Caki2 (cell line): ENCODE data around the gene ZBTB33. TPM values are rescaled to one million over a fixed set of nuclear protein-coding genes. Genes with fewer than 3 reads are reported as not detected.

ENCODE experiments used
- DNase-seq: peaks from one replicate; pipeline ENCODE4 v3.0.0-alpha.2; 2015; ENCODE audit warnings: low read depth
- in situ Hi-C: cut with HindIII; loops from 2 replicates; pipeline ENCODE4 v1.10.0; 2016; ENCODE audit warnings: low sequenced_read_pairs, low pct_unique_long_range_greater_than_20kb, mixed read lengths
- total RNA-seq: library from RNA; depleted of rRNA; stranded (reverse); fragments of >200 nt; shearing (Covaris generic); gene quantifications from 2 replicates; pipeline ENCODE4 v1.2.3, GENCODE V29; 2014; ENCODE audit warnings: low replicate concordance; rRNA removed

ZBTB33 gene, protein sequence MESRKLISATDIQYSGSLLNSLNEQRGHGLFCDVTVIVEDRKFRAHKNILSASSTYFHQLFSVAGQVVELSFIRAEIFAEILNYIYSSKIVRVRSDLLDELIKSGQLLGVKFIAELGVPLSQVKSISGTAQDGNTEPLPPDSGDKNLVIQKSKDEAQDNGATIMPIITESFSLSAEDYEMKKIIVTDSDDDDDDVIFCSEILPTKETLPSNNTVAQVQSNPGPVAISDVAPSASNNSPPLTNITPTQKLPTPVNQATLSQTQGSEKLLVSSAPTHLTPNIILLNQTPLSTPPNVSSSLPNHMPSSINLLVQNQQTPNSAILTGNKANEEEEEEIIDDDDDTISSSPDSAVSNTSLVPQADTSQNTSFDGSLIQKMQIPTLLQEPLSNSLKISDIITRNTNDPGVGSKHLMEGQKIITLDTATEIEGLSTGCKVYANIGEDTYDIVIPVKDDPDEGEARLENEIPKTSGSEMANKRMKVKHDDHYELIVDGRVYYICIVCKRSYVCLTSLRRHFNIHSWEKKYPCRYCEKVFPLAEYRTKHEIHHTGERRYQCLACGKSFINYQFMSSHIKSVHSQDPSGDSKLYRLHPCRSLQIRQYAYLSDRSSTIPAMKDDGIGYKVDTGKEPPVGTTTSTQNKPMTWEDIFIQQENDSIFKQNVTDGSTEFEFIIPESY
- total RNA-seq = 3.4 and 5.0 TPM in 2 replicates

GRCh38 chrX:120250522-120251271 is at the start of gene ZBTB33:
Gene ZBTB33, plus strand, starts transcription at chrX:120250812. Its CDS starts 2,604 bp downstream, at chrX:120253416.
- in situ Hi-C loops = no loop called here
- peak; percentile 95 for DNase-seq

DNA sequence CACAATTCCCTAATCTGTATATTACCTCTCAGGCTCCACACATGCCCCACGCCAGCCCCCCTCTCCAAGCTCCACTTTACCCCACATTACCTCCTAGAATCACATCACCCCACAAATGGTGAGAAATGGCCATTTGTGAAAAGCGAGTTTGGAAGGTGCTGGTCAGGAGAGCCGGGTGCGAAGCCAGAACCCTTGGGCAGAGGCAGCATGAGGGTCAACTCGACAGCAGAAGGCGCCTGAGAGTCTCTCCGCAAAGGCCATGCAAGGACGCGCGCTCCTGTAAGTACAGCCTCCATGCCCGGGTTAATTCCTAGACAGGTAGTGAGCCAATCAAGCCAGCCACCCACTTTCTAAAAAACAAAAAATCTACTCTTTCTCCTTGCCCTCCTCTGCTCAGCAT is 49.8 kb upstream of the ZBTB33 start:
- in situ Hi-C loops = no loop called here
- DNase-seq = no peak

DNA sequence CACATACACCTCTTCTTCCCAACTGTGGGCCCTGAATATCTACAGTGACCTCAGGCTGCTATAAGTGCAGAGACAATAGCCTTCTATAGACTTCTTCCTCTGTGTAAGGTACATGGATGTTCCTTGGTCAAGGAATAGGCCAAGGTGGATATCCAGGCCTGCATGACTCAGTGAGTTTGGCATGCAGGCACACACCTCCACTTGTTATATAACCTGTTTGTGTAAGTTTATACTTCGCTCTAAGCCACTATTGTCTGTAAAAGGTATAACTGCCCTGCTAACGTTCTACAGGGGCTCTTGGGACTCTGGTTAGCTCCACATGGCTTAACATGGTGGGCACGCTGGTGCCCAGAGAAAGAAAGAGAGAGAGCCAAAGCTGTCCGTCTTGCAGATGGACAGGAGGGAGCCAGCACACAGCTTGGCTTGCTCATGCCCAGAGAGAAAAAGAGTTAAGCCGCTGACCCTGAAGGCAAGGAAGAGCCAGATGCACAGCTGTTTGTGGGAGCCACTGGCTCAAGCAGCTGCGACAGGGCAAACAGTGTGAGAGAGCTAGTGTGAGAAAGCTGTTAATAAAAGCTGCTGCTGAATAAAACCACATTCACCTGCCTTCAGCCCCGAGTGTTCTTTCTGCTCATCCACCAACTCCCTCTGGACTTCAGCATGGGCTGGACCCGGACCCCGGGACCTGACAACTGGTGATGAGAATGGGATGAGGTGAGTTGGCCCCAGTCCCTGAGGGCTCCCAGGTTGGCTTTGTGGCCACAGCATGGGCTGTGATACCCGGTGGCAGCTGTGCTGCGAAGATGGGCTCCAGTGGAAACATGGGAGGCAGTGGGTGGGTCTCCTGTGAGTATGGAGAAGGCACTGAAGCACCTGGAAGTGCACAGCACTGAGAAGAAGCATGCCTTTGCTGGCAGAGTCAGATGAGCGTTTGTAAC is 44.5 kb upstream of the ZBTB33 start:
- DNase-seq = no peak
- in situ Hi-C loops = no loop called here

DNA sequence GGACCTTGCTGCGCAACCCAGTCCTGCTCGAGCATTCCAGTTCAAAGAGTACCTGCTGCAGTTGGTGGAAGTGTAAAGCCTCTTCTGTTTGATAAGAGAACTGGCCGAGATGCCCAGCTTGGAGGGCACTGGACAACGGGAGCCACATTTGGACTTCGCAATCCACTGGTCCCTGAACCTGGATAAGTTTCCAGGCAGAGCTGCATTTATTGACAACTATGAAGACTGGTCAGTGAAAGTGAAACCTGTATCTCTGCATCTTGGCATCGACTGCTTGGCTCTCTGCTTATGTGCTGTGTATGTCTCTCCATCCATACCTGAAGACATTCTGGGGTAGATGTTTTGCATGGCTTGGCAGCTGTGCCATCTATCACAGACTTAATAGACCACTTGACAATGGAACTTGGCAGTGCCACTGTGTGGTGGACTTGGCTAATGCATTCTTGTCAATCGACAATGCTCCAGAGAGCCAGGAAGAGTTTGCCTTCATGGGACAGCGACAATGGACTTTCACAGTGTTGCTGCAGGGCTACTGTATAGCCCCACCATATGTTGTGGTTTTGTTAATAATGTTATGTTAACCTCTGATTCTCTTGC is 43.5 kb upstream of the ZBTB33 start:
- in situ Hi-C loops = no loop called here

DNA sequence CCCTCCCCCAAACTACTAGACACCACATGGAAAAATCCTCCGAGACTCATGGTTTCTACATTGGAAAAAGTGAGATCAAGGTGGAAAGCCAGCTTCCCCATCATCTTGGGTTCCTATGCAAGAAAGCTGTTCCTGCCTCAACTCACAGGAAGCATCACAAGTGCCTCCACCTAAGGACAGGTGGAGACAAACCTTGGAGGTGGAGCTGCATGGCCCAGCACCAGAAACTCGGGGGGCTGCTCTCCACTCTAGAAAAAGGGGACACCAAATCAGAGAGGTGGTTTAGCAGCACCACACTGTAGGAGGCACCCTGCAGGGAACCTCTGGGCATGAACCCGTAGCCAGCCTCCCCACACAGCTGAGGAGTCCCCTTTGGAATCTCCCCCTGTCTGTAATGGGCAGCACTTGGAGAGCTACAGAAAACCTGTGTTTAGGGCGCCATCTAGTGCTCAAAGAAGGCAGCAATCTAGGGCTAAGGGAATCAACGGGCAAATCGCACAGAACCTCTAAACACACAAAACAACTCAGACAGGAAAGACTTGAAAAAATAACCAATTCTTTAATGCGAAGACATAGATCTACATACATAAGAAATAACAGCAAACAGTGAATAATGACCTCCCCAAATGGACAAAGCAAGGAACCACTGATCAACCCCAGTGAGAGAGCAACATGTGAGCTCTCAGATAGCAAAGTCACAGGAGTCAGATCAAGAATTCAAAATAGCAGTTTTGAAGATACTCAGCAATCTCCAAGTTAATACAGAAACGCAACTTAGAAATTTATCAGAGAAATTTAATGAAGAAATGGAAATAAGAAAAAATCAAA is 37.0 kb upstream of the ZBTB33 start:
- peak; percentile 34 for DNase-seq
- in situ Hi-C loops = no loop called here

More for the DNA sequence above, 43.5 kb upstream of the ZBTB33 start:
- no peak for DNase-seq

DNA sequence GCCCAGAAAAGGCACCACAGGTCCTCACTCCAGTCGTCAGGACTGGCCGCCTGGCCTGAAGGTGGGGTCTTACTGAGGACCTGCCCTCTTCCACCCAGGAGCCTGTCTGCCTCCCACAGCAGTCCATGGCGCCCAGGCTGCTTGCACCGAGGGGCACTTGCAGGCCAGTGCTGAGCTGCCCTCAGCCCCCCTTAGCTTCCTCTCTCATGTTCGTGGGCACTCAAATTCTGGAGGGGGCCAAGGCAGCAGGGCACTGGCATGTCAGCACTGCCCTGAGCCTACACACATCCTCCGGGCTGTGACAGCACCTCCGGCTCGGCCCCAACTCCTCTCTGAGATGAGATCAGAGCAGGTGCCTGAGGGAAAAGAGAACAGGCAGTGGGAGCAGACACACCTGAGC is 27.2 kb upstream of the ZBTB33 start:
- DNase-seq = no peak

DNA sequence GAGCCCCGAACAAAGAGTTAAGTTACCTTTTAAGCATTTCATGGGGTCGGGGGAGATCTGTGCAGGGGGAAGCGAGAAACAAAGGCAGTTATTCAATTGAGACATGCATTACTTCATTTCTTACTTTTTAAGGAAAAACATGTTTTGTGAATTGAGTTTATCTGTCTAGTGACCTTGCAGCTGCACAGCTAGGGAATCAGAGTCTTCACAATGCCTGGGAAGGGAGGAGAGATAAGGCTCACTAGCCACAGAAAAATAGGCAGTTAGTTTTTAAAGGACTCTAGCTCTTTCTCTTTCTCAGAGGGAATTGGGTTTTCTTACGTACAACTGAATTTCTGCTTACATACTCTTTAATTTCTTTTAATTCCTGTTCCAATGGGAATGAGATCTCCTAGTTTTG is 26.2 kb upstream of the ZBTB33 start:
- DNase-seq = no peak
- in situ Hi-C loops = no loop called here

More for the DNA sequence above, 27.2 kb upstream of the ZBTB33 start:
- in situ Hi-C loops = no loop called here

DNA sequence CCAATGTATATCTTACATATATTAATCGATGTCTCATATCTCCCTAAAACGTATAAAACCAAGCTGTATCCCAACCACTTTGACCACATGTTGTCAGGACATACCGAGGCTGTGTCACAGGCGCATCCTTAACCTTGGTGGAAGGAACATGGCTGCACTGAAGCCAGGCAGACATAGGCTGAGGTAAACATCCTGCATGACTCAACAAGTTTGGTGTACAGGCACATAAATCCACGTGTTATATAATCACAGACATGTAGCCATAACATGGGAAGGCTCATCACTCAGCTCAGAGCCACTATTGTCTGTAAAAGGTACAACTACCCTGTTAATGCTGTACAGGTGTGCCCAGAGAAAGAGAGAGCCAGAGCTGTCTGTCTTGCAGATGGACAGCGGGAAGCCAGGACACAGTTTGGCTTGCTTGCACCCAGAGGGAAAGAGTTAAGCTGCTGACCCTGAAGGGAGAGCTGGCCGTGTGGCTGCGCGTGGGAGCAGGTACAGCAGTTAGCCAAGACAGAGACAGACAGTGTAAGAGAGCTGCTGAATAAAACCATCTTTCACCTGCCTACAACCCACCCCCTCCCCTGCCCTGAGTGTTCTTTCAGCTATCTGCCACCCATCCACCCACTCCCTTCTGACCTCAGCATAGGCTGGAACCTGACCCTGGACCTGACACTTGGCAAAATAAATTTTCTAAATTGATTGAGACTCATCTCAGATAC is 22.3 kb upstream of the ZBTB33 start:
- DNase-seq = no peak
- in situ Hi-C loops = no loop called here

- in situ Hi-C loops = no loop called here
- no peak for DNase-seq
Observed at GRCh38 chrX:120235284-120235683, 15.3 kb upstream of the ZBTB33 start.

DNA sequence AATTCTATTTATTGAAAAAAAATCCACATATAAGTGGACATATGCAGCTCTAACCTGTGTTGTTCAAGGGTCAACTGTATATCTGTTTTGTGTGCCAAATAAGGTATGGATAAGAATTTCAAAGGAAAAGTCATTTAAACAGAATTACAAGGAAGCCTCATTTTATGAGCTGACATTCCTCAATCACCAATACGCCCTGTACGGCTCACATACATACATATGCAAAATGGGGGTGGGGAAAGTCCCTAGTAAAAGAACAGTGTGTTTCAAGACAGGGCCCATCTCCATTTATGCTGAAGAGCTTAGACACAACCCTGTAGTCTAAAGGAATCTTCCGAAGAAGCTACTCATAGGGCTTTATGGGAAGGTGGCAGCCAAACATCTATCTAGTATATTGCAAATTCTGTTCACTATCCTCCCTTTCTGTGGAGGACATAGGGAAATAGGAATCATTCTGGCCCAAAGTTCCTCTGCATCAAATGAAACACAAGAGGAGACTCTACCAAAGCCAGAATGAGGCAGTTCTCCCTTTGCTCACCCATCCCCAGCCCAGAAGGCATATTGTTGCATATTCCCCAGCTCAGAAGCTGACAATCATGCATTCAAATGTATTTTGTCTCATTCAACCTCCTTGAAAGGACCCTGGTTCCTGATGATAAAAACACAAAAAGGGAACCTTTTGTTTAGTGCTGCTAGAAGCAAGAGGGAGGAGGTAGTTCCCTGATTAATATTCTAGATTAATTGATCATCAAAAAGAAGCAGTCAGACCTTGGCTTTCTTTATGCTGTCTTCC is 13.7 kb upstream of the ZBTB33 start:
- in situ Hi-C loops = no loop called here
- no peak for DNase-seq

GRCh38 chrX:120238933-120239332 is 11.7 kb upstream of the ZBTB33 start:
- DNase-seq = peak; percentile 4
- in situ Hi-C loops = no loop called here

- DNase-seq = no peak
- in situ Hi-C loops = no loop called here
Observed at GRCh38 chrX:120242813-120243212, 7.8 kb upstream of the ZBTB33 start.

GRCh38 chrX:120244395-120244734 is 6.2 kb upstream of the ZBTB33 start:
- in situ Hi-C loops = no loop called here
- no peak for DNase-seq

GRCh38 chrX:120244735-120245498 is 5.7 kb upstream of the ZBTB33 start:
- in situ Hi-C loops = no loop called here

DNA sequence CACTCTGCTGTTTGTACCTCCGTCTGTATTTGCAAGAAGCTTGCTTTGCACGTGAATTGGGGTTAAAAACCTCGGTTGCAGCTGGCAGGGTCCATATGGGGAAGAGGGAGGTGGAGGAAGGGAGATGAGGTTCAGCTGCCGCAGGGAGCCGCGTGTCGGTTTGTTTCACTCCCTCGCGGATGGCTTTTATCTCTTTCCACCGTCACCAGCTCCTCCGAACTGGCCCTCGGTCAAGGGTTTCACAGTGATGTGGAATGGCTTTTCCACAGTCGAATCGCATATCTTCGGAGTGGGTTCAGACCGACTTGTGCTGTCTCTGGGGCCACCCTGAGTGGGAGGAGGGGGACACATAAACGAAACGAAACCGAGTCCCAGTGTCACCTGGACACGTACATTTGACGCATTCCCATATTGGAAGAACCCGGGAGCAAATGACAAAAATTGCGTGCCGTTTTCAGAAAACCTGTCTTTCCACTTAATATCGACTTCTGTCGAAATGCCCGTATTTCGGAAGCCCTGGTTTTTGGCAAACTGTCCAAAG is 929 bp downstream of the ZBTB33 start:
- in situ Hi-C loops = no loop called here
- DNase-seq = peak; percentile 33

More at GRCh38 chrX:120244735-120245498, 5.7 kb upstream of the ZBTB33 start:
- peak; percentile 69 for DNase-seq
